ENCODE data around the gene PCP4L1. TPM values are rescaled to one million over a fixed set of nuclear protein-coding genes. Genes with fewer than 3 reads are reported as not detected.

The PCP4L1 gene
- total RNA-seq, result not detected in 2 replicates

- intact Hi-C loops (cut with micrococcal nuclease), result no loop called here
Measured at GRCh38 chr1:161258439-161259344, at the start of gene PCP4L1. TSS of gene PCP4L1 (plus strand) at chr1:161258745. CDS start at chr1:161258975, 230 bp downstream.

DNA sequence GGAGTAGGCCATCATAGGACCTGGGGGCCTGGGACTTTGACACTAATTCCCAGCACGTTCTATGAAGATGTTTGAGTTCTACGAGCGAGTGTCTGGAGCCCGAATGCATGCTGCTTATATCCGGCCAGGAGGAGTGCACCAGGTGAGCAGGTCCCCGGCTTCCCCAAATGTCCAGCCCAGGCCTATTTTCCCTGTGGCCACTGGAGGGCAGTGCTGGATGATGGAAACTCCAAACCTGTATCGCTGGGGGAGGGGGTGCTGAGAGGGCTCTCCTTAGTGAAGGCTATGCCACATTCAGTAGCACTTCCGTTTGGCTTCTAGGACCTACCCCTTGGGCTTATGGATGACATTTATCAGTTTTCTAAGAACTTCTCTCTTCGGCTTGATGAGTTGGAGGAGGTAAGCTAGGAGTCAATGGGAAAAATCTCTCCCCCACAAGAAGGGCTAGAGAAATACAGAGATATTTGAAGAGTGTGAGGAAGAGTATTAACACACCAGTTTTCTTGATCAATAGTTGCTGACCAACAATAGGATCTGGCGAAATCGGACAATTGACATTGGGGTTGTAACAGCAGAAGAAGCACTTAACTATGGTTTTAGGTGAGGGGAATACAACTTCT is 48.6 kb upstream of the PCP4L1 start:
- intact Hi-C loops (cut with micrococcal nuclease), result loop anchor here (1.0 kb wide), 1 partner anchor 15 kb away; no protein-coding TSS in a partner anchor

DNA sequence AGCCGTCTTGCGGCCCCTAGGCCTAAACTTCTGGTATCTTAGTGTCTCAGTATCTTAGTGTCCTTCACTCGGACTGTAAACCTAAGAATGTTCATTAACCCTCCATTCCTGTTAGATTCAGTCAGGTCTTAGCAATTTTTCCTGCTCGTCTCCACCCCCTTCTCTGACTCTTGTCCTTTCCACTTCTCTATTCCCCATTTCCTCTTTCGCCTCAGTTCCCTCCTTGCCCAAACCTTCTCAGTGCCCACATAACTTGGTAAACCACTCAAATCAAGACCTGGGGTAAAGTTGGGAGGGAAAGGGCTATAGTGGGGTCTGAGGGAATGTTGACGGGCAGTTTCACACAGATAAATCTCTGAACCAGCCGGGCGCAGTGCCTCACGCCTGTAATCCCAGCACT is 44.2 kb upstream of the PCP4L1 start:
- intact Hi-C loops (cut with micrococcal nuclease), result no loop called here

- intact Hi-C loops (cut with micrococcal nuclease), result no loop called here
Measured at GRCh38 chr1:161215076-161215475, 43.5 kb upstream of the PCP4L1 start, which contains the start of gene FCER1G. TSS of gene FCER1G (plus strand) at chr1:161215295. CDS start at chr1:161215322, 27 bp downstream.

DNA sequence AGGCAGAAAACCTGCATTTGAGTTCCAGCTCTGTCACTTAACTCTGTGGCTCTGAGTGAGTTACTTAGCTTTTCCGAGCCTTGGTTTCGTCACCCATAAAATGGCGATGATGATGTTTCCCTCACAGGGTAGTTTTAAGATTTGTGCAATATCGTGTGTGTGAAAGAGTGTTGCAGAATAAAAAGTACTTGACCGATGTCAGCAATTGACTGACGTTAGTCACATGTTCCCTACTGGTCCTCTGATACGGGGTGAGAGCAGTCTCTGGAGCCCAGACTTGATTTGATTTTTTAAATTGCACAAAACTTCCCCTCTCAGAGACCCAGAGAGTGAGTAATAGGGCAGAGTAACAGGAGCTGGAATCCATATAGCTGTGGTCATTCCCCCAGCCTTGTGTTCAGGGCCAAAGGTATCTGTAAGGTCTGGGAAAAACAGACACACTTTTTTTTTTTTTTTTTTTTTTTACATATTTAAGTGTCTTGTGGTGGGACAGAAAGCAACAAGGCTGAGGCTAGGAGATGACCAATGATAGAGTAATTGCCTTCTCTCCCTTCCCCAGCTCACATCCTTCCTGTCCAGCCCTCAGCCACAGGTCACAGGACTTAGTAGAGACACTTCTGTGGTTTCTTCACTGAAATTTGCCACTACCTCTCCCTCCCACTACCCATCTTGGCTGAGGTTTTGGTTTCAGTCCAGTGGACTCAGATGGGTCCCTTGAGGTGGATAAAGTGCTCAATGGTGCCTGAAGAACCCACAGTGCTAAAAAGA is 41.4 kb upstream of the PCP4L1 start:
- intact Hi-C loops (cut with micrococcal nuclease), result no loop called here

- intact Hi-C loops (cut with micrococcal nuclease), result no loop called here
Measured at GRCh38 chr1:161217831-161218230, 40.7 kb upstream of the PCP4L1 start.

GRCh38 chr1:161218301-161219077 is 40.1 kb upstream of the PCP4L1 start:
- intact Hi-C loops (cut with micrococcal nuclease), result no loop called here

- intact Hi-C loops (cut with micrococcal nuclease), result no loop called here
Measured at GRCh38 chr1:161219078-161219892, 39.3 kb upstream of the PCP4L1 start.

DNA sequence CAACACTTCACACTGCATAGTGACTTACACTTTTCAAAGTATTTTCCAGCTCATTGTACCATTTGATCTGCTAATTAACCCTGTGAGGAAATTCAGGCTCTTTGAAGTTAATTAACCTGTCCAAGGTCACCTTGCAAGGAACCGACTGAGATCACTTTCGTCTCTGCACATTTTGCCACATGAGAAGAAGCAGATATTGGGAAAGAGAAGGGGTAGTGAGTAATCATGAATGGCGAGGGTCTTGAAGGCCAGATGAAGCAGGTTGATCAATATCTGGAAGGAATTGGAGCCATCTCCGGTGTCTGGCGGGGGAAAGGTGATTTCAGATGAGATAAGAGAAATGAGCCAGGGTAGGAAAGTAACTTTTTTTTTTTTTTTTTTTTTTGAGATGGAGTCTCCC is 38.5 kb upstream of the PCP4L1 start:
- intact Hi-C loops (cut with micrococcal nuclease), result loop anchor here (10.0 kb wide), 1 partner anchor 545 kb away; the partner anchor contains the start of gene ATF6

DNA sequence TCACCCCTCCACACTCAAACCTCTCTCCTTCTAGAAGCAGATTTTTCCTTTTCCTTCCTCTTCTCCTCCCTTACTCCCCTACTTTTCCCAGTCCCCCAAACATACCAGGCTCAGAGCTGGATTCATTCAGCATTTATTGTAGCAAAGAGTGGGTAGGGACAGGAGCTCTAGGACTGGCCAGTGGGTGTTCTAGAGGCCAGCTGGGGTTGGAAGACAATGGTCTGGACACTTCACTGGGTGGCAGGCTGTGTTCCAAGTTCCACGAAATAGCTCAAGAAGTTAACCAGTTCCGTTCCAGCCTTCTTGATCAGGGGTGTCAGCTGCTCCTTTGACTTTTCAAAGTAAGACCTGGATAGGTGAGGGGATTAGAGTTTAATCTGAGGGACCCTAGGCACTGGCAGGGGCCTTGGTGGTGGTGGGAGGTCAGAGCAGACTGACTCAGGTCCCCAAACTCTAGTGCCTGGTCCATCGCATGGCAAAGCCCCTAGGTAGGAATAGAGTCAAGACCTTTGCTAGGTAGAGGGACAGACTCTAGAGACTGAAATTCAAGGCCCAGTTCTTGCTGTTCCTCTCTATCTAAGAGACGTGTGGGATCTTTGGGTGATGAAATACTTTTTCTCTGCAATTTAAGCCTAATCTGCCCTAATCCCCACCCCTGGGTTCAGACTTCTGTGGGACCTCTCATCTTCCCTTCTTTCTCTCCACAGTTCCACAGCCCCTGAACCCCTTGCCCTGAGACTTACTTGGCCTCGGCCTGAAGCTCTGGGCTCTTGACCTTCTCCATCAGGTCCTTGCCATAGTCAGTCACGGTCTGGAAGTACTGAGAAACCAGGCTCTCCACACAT is 36.1 kb upstream of the PCP4L1 start:
- intact Hi-C loops (cut with micrococcal nuclease), result loop anchor here (10.0 kb wide), 1 partner anchor 542 kb away; the partner anchor contains the start of gene ATF6

DNA sequence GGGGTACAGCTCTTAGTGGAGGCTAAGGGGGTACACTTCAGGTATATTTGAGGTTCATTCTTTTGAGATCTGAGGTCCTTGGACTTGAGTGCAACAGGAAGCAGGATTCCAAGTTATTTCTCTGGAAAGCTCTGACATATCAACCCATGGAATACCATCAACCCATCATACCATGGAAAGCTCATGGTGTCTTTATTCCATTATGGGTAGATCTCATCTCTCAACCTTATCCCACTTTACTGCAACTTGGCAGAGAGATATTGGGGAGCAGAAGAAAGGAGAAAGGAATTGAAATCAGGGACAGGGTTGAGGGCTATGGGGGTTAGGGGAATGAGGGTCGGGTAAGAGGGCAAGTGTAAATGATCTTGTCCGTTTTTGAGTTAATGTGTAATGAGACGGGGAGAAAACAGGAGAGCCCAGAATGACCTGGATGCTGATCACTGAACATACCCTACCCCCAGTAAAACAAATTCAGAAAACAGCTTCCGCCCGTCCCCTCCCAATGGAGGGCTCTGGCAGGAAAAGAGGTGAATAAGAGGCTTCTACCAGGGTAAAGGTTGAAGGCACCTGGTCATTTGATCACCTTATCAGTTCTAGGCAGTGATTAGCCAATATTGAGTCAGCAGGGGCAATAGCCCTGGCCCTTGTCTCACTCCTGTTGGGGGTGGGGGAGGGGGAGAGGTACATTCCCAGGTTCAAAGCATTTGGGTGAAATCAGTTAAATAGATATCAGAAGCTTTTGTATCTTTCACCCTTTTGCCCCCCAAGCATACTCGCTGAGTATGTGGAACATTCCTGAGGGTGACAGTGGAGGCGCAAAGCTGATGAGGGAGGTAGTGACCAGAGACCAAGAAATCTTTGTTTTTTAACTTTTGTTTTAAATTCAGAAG is 34.5 kb upstream of the PCP4L1 start:
- intact Hi-C loops (cut with micrococcal nuclease), result loop anchor here (10.0 kb wide), 1 partner anchor 541 kb away; the partner anchor contains the start of gene ATF6

DNA sequence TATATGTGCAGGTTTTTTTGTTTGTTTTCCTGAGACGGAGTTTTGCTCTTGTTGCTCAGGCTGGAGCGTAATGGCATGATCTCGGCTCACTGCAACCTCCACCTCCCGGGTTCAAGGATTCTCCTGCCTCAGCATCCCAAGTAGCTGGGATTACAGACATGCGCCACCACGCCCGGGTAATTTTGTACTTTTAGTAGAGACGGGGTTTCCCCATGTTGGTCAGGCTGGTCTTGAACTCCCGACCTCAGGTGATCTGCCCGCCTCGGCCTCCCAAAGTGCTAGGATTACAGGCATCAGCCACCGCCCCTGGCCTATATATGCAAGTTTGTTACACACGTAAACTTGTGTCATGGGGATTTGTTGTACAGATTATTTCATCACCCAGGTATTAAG is 33.9 kb upstream of the PCP4L1 start:
- intact Hi-C loops (cut with micrococcal nuclease), result loop anchor here (1.0 to 10.0 kb wide), 8 partner anchors 14 to 540 kb away; partner anchors contain the start of genes ATF6, B4GALT3, NDUFS2 and PPOX

DNA sequence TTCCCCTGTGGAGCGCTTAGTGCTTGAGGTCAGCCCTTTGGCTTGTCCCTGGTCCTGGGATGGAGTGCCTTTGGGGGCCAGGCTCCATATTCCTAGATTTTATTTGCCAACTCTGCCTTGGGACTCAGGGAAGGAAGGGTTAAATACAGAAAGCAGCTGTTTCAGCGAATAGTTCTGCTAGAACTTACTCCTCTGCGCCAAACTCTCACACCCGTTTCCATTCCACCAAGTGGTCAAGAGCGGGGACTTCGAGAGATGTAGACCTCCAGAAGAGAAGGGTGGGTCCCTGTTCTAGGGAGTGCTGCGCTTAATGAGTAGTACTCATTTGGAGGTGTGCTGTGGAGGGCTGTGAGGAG is 33.4 kb upstream of the PCP4L1 start:
- intact Hi-C loops (cut with micrococcal nuclease), result loop anchor here (1.0 to 10.0 kb wide), 8 partner anchors 15 to 540 kb away; partner anchors contain the start of genes ATF6, B4GALT3, NDUFS2 and PPOX

DNA sequence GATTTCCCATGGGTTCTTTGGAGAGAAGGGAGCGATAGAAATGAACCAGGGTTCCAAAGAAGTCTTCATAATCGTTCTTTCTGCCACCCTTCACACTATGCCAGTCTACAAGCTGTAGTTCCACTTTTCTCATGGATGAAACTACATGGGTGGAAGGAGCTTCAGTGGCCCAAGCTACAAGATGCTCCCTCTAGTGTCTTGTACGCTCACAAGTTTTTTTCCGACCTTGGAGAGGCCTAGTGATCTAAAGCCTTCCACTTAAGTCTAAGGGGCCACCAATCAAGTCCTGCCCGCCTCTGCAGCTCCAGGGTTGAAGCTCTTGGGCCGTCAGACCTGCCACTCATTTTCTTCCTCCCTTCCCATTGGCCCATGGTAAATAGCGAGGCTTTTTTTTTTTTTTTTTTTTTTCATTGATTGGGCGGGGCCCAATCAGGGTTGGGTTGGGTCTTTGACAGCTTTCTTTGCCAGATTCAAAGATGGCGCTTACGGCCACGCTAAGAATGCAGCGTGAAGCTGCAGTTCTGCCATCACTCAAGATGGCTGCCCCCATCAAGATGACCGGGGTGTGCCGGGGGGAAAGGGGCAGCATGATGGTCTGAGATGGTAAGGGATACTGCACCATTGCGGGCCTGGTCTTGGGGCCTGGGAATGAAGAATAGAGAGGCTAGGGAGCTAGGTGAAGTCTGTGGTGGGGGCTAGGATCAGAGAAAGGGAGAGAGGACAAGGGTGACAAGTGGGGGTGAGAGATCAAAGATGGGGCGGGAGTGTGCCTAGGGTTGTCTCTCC is 32.8 kb upstream of the PCP4L1 start, which contains the start of gene TOMM40L:
Gene TOMM40L (plus strand): TSS at position 527 of the 786 bp plus-strand sequence. CDS start 430 bp downstream, outside the sequence.
- intact Hi-C loops (cut with micrococcal nuclease), result loop anchor here (1.0 to 10.0 kb wide), 9 partner anchors 15 to 539 kb away; partner anchors contain the start of genes ATF6, B4GALT3, NDUFS2 and PPOX

GRCh38 chr1:161226320-161226711 is 32.2 kb upstream of the PCP4L1 start:
- intact Hi-C loops (cut with micrococcal nuclease), result loop anchor here (2.0 to 10.0 kb wide), 2 partner anchors 80 to 538 kb away; partner anchors contain the start of gene ATF6

- intact Hi-C loops (cut with micrococcal nuclease), result loop anchor here (1.0 to 10.0 kb wide), 4 partner anchors 65 to 538 kb away; partner anchors contain the start of gene ATF6
Measured at GRCh38 chr1:161226759-161227158, 31.8 kb upstream of the PCP4L1 start.
